Activated naive CD8-positive, alpha-beta T cell treated with anti-CD3 and anti-CD28 coated beads for 36 hours (primary cell): ENCODE results near the gene MAML3. TPM values are rescaled to one million over a fixed set of nuclear protein-coding genes. Genes with fewer than 3 reads are reported as not detected.

Experiments
- DNase-seq: peaks from one replicate; pipeline ENCODE4 v3.0.0; 2021
- H3K27ac Mint-ChIP-seq: one replicate; pipeline ENCODE4 v1.8.0; 2022; ENCODE audit warnings: mild to moderate bottlenecking, moderate library complexity, mixed read lengths
- H3K27me3 Mint-ChIP-seq: one replicate; pipeline ENCODE4 v1.8.0; 2022; ENCODE audit warnings: mild to moderate bottlenecking, mixed read lengths
- H3K36me3 Mint-ChIP-seq: one replicate; pipeline ENCODE4 v1.8.0; 2021; ENCODE audit warnings: mild to moderate bottlenecking, mixed read lengths
- H3K4me1 Mint-ChIP-seq: one replicate; pipeline ENCODE4 v1.8.0; 2021; ENCODE audit warnings: mixed read lengths
- H3K4me3 Mint-ChIP-seq: one replicate; pipeline ENCODE4 v1.8.0; 2022; ENCODE audit warnings: mild to moderate bottlenecking, moderate library complexity, mixed read lengths
- H3K9me3 Mint-ChIP-seq: one replicate; pipeline ENCODE4 v1.8.0; 2022; ENCODE audit warnings: mixed read lengths
- total RNA-seq, 2 experiments: library from RNA; stranded (reverse); gene quantifications; one replicate each; pipeline ENCODE4 v1.2.3, GENCODE V29; 2021

The MAML3 gene
- total RNA-seq, 2 experiments from 2014 or later: 2.1 to 2.3 TPM

- no peaks in the 10 kb centered on the region for H3K4me1 Mint-ChIP-seq
- peaks cover 4% of the 10 kb centered on the region for H3K36me3 Mint-ChIP-seq
Measured at GRCh38 chr4:139684351-139684750, 469.6 kb downstream of the MAML3 start.

GRCh38 chr4:139682741-139683151 lies 471.2 kb downstream of the MAML3 start:
- Mint-ChIP-seq H3K9me3 (no peaks in the 10 kb centered on the region), H3K27me3 (no peaks in the 10 kb centered on the region), H3K4me3 (no peak overlapping the region), H3K27ac (no peak overlapping the region), H3K36me3 (peaks cover 4% of the 10 kb centered on the region), H3K4me1 (no peaks in the 10 kb centered on the region)
- no peak for DNase-seq

More at GRCh38 chr4:139684351-139684750, 469.6 kb downstream of the MAML3 start:
- H3K4me3 Mint-ChIP-seq: no peak overlapping the region
- no peaks in the 10 kb centered on the region for H3K27me3 Mint-ChIP-seq
- no peak overlapping the region for H3K27ac Mint-ChIP-seq
- no peak for DNase-seq
- no peaks in the 10 kb centered on the region for H3K9me3 Mint-ChIP-seq

DNA sequence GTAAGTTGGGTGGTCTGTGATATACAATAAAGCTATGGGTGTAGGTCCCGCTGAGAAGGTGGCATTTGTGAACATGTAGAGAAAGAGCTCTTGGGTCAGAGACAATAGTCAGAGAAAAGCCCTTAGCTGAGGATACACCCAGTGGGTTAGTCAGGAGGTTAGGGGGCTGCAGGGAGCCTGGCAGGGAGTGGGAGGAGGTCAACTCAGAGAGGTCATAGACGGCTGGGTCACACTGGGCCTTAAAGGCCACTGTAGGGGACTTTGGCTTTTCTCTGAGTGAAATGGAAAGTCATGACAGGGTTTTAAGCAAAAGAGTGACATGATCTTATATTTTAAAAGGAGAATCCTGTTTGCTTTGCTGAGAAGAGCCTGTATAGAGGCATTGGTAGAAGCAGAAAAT lies 471.7 kb downstream of the MAML3 start:
- DNase-seq: no peak
- Mint-ChIP-seq H3K4me3 (no peak overlapping the region), H3K27ac (no peak overlapping the region), H3K27me3 (no peaks in the 10 kb centered on the region), H3K36me3 (peaks cover 4% of the 10 kb centered on the region), H3K4me1 (no peaks in the 10 kb centered on the region), H3K9me3 (no peaks in the 10 kb centered on the region)

DNA sequence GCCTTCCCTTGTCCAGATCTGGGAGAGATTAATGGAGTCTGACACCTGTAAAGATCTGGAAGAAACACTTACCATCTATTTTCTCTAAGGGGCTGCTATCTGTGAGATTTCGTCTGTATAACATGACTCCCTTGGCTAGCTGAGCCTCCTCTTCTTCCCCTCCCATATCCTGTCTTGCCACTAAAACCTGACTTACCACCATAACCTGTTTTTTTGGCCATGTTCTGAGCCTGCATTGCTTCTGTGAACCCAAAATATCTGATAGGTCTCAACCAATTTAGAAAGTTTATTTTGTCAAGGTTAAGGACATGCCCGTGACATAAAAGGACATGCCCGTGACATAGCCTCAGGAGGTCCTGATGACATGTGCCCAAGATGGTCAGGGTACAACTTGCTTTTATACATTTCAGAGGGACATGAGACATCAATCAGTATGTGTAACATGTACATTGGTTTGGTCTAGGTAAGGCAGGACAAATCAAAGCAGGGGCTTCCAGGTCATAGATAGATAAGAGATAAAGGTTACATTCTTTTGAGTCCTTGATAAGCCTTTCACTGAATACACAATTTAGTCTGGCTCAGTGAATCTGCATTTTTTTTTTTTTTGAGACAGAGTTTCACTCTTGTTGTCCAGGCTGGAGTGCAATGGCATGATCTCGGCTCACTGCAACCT lies 476.9 kb downstream of the MAML3 start:
- no peak overlapping the region for H3K27ac Mint-ChIP-seq
- no peaks in the 10 kb centered on the region for H3K9me3 Mint-ChIP-seq
- no peak overlapping the region for H3K4me3 Mint-ChIP-seq
- DNase-seq: no peak
- no peaks in the 10 kb centered on the region for H3K27me3 Mint-ChIP-seq
- no peaks in the 10 kb centered on the region for H3K36me3 Mint-ChIP-seq
- H3K4me1 Mint-ChIP-seq: no peaks in the 10 kb centered on the region

DNA sequence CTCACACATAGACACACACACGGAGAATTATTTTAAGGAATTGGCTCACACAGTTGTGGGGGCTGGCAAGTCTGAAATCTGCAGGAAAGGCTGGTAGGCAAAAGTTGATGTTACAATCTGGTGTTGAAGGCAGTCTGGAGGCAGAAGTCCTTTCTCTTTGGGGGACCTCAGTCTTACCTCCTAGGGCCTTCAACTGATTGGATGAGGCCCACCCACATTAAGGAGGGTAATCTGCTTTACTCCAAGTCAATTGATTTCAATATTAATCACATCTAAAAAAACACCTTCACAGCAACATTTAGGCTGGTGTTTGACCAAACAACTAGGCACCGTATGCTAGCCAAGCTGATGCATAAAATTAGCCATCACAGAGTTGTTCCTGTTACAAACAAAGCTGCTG lies 477.6 kb downstream of the MAML3 start:
- H3K9me3 Mint-ChIP-seq: no peaks in the 10 kb centered on the region
- H3K4me1 Mint-ChIP-seq: no peaks in the 10 kb centered on the region
- H3K36me3 Mint-ChIP-seq: no peaks in the 10 kb centered on the region
- H3K27me3 Mint-ChIP-seq: no peaks in the 10 kb centered on the region
- no peak for DNase-seq
- no peak overlapping the region for H3K27ac Mint-ChIP-seq
- no peak overlapping the region for H3K4me3 Mint-ChIP-seq

- Mint-ChIP-seq H3K27ac (no peak overlapping the region), H3K27me3 (no peaks in the 10 kb centered on the region), H3K36me3 (no peaks in the 10 kb centered on the region), H3K4me1 (no peaks in the 10 kb centered on the region), H3K9me3 (no peaks in the 10 kb centered on the region), H3K4me3 (no peak overlapping the region)
- no peak for DNase-seq
Measured at GRCh38 chr4:139675651-139676050, 478.3 kb downstream of the MAML3 start.

DNA sequence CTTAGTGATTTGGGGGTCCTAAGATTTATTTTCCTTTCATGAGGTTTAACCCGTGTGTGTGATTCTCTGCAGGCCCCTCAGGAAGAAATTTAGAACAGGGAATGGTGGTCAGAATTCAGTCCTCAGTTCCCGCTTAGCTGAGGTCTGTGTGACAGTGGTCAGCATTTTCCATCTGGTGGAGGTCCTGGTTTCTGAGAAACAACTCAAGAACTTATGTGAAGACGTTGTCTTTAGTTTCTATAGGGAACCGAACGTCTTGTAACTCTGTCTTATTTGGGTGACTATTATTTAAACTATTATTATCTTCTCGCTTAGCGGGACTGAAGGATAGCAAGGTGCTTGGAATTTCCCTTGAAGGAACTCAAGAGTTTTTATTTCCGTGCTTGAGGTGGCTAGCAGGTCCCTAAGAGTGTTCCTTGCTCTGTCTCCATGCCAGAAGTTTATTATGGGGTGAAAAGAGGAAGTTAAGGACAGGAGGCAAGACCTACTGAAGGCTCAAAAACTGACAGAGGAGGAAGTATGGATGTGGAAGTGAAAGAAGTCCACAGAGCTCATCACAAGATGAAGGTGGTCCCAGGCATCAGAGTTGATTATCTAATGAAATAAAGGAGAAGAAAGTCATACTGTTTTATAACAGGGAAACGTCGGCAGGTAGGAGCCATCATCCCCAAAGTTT lies 479.0 kb downstream of the MAML3 start:
- H3K36me3 Mint-ChIP-seq: no peaks in the 10 kb centered on the region
- H3K27me3 Mint-ChIP-seq: no peaks in the 10 kb centered on the region
- no peaks in the 10 kb centered on the region for H3K9me3 Mint-ChIP-seq
- H3K4me1 Mint-ChIP-seq: no peaks in the 10 kb centered on the region
- H3K4me3 Mint-ChIP-seq: no peak overlapping the region
- DNase-seq: no peak
- no peak overlapping the region for H3K27ac Mint-ChIP-seq

DNA sequence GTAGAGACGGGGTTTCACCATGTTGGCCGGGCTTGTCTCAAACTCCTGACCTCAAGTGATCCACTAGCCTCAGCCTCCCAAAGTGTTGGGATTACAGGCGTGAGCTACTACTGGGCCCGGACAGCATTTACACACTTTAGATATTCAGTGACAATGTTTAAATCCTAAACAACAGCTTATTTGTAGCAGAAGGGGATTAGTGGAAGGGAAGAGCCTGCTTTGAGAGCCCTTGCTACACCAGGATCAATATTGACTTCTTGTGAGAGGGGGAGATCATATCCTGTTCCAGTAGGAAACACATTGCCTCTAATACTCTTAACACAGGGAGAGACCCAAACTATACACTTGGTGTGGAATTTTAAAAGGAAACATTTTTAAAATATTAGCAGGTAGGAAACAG lies 481.3 kb downstream of the MAML3 start:
- Mint-ChIP-seq H3K36me3 (no peaks in the 10 kb centered on the region), H3K27ac (no peak overlapping the region), H3K9me3 (no peaks in the 10 kb centered on the region), H3K27me3 (no peaks in the 10 kb centered on the region), H3K4me1 (no peaks in the 10 kb centered on the region), H3K4me3 (no peak overlapping the region)
- DNase-seq: no peak

GRCh38 chr4:139672215-139672614 lies 481.8 kb downstream of the MAML3 start:
- no peak for DNase-seq
- no peak overlapping the region for H3K27ac Mint-ChIP-seq
- H3K9me3 Mint-ChIP-seq: no peaks in the 10 kb centered on the region
- no peaks in the 10 kb centered on the region for H3K27me3 Mint-ChIP-seq
- no peak overlapping the region for H3K4me3 Mint-ChIP-seq
- H3K36me3 Mint-ChIP-seq: no peaks in the 10 kb centered on the region
- H3K4me1 Mint-ChIP-seq: no peaks in the 10 kb centered on the region

- no peak for DNase-seq
Measured at GRCh38 chr4:139670775-139671174, 483.2 kb downstream of the MAML3 start.

GRCh38 chr4:139669890-139670289 lies 484.1 kb downstream of the MAML3 start:
- peaks cover 15% of the 10 kb centered on the region for H3K4me1 Mint-ChIP-seq
- DNase-seq: no peak
- no peaks in the 10 kb centered on the region for H3K9me3 Mint-ChIP-seq
- H3K27me3 Mint-ChIP-seq: peaks cover 4% of the 10 kb centered on the region
- peaks cover 3% of the 10 kb centered on the region for H3K36me3 Mint-ChIP-seq
- no peak overlapping the region for H3K4me3 Mint-ChIP-seq
- no peak overlapping the region for H3K27ac Mint-ChIP-seq

More at GRCh38 chr4:139670775-139671174, 483.2 kb downstream of the MAML3 start:
- Mint-ChIP-seq H3K27me3 (peaks cover 4% of the 10 kb centered on the region), H3K36me3 (peaks cover 3% of the 10 kb centered on the region), H3K27ac (no peak overlapping the region), H3K4me1 (peaks cover 10% of the 10 kb centered on the region), H3K4me3 (no peak overlapping the region), H3K9me3 (no peaks in the 10 kb centered on the region)

DNA sequence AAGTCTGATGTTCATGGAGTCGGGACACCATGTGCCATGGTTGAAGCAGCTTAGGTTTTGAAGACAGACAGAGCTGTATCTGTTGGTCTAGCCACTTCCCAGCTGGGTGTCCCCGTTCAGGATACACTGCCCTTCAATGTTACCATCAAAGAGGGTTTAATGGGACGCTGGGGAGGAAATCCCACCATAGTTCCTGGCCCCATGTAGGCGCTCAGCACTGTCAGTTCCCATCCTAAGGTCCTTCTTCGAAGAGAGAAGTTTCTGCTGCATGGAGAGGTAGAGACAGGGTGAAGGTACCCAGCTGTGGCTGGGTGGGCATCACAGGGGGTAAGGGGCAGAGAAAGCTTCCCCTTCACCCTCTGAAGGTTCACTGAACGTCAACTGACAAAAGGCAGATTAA lies 484.6 kb downstream of the MAML3 start:
- peaks cover 15% of the 10 kb centered on the region for H3K4me1 Mint-ChIP-seq
- no peak for DNase-seq
- H3K27me3 Mint-ChIP-seq: peaks cover 4% of the 10 kb centered on the region
- H3K9me3 Mint-ChIP-seq: no peaks in the 10 kb centered on the region
- no peak overlapping the region for H3K4me3 Mint-ChIP-seq
- peaks cover 3% of the 10 kb centered on the region for H3K36me3 Mint-ChIP-seq
- no peak overlapping the region for H3K27ac Mint-ChIP-seq

DNA sequence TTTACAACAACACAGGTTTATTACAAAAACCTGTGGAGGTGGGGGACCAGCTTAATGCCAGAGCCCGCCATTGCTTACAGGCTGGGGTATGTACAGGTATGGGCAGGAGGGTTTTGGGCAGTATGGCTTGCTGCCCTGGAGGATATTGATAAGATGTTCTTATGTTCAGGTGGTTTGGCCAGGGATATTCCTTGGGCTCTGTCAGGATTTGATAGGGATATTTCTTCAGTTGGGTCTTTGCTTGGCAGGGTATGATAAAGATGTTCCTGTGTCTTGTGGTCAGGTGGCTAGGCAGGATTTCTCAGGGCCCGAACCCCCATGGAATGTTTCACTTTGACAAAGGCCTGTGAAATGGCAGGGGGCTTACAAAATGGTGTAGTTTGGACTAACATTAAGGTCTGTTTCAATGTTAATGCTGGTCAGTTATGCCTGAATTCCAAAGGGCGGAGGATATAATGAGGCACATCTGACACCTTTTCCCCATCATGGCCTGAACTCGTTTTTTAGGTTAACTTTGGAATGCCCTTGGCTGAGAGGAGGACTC lies 485.3 kb downstream of the MAML3 start:
- Mint-ChIP-seq H3K4me3 (no peak overlapping the region), H3K4me1 (peaks cover 15% of the 10 kb centered on the region), H3K27ac (no peak overlapping the region), H3K36me3 (peaks cover 3% of the 10 kb centered on the region), H3K9me3 (no peaks in the 10 kb centered on the region), H3K27me3 (peaks cover 4% of the 10 kb centered on the region)
- no peak for DNase-seq

DNA sequence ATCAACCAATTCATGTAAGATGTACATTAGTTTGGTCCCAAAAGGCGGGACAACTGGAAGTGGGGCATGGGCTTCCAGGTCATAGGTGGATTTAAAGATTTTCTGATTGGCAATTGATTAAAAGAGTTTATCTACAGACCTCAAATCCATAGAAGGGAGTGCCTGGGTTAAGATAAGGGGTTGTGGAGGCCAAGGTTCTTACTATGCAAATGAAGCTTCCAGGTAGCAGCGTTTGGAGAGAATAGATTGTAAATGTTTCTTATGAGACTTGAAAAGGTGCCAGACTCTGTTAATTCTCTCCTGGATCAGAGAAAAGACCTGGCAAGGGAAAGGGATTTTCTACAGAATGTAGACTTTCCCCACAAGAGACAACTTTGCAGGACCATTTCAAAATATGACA lies 485.9 kb downstream of the MAML3 start:
- peaks cover 3% of the 10 kb centered on the region for H3K36me3 Mint-ChIP-seq
- H3K9me3 Mint-ChIP-seq: no peaks in the 10 kb centered on the region
- H3K27me3 Mint-ChIP-seq: peaks cover 4% of the 10 kb centered on the region
- no peak overlapping the region for H3K27ac Mint-ChIP-seq
- DNase-seq: no peak
- no peak overlapping the region for H3K4me3 Mint-ChIP-seq
- H3K4me1 Mint-ChIP-seq: peaks cover 15% of the 10 kb centered on the region
